GM18502 (cell line): Measurements from ENCODE around the gene SLC9A8.
A peak's percentile ranks its signal among the peaks of the same experiment; 100 is the strongest.

Source experiments
- ATAC-seq: cut with Tn5 transposase; IDR thresholded peaks from one replicate; pipeline ENCODE4 v1.9.1; 2021; ENCODE audit warnings: mild to moderate bottlenecking; ENCODE audit not compliant: unreplicated experiment, poor library complexity

Gene SLC9A8

DNA sequence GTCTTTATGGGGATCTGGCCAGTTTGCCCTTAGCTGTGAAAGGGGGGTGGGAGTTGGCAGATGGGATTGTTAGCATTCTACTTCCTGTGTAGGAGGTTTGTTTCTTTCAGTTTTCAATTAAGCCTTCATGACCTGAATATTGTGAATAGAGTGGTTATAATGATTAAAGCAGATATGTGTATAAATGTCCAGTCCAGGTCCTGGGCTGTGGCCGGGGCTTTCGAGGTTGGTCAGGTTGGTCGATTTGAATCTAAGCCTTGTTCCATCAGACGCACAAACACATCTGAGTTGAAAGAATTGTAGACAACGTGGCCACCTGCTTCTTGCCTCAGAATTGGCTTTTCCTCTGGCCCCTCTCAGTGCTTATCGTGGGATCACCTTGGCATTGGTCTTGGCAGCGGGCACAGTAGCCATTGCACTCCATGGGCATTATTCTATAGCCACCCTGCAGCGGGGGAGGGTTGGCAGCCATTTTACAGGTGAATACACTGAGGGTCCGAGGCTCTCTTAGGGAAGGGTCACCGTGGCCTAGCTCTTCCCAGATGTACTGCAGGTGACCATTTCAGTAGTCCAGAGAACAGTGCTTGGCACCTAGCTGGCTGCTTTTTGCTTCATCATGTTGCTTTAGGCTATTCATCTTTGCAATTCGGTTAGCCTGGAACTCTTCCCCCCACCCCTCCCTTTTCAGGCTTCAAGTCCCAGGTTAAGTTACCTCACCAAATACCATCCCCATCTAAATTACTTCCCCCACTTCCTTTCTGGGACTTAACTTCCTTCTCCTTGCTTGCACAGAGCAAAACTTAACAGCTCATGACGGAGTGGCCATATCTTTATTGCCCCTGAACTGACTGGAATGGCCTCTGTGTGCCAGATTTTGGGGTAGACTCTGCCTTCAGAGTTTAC, 124.7 kb downstream of the SLC9A8 start:
- peak; percentile 4 for ATAC-seq

DNA sequence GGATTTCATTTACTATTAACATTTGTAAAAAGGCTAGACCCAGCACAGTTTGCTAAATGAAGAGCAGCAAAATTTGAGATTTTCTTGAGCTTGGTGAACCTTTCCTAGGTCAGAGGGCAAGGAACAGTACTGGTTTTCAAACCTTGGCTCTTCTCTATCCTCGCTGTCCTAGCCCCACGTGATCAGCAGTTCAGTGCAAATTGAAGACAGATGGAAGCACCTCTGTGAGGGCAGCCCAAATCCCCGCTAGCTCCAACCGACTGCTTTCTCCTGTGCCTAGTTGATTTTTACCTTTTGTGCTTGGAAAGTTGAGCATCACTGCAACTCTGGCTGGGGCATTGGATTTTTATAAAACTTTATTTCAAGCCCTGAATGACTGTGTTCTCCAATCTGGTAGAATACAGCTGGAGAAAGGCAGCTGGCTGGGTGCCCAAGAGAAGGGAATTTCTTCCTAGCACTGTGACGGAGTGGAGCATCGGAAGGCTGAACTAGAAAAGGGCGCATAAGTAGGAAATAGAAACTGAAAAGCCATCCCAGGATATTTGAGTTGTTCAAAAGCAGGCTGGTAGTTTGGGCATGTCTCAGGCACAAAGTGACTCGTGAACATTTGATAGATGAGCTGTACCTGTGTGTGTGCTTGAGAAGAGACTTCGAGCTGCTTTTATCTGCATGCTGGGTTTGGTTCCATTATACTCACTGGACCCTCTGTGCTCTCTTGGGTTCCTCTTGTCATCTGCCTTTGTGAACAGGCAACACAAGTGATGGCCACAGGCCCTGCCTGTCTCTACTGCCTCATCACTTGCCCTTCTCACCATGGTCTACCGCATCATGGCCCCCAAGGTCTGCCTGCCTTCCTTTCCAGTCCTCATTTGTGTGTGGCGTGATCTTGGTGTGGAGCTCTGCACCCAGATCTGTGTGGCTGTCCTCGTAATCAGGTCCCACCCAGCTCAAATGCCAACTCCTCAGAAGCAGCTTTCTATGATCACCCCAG, 125.8 kb downstream of the SLC9A8 start:
- ATAC-seq = no peak

DNA sequence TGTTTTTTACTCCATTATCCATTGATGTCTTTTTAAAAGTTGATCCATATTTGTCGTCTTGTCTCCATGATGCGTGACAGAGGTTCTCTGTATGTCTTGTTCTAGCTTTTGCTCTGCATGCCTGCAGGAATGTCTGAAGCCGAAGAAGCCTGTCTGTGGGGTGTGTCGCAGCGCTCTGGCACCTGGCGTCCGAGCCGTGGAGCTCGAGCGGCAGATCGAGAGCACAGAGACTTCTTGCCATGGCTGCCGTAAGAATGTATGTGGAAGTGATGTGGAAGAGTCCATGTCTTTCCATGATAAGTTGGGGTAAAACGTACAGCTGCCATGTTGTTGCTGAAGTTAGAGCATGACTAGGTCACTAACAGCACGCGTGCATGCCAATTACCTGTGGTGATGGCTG, 128.8 kb downstream of the SLC9A8 start:
- ATAC-seq = no peak
